Measurements from ENCODE around the gene PYCR2.

DNA sequence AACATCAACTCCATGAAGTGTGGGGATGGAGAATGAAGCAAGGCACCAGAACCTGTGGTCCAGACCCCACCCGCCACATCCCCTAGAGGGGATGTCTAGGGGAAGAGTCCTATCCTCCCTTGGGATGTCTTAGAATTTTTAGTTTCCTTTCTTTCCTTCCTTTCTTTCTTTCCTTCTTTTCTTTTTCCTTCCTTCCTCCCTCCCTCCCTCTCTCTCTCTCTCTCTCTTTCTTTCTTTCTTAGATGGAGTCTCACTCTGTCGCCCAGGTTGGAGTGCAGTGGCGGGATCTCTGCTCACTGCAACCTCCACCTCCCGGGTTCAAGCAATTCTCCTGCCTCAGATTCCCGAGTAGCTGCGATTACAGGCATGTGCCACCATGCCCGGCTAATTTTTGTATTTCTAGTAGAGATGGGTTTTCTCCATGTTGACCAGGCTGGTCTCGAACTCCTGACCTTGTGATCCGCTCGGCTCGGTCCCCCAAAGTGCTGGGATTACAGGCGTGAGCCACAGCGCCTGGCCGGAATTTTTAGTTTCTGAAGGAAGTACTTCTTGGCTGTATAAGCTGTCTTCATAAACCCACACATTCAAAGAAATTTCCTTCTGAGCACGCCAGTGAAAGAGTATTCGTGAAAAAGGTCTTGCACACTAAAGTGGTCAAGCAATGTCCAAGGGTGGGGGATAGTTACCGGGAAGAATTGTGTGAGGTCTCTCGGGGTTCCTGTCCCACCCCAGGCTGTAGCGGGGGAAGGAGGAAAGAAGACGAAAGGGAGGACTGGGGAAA is 37.8 kb upstream of the PYCR2 start:
- TF ChIP-seq, protein P1, sequence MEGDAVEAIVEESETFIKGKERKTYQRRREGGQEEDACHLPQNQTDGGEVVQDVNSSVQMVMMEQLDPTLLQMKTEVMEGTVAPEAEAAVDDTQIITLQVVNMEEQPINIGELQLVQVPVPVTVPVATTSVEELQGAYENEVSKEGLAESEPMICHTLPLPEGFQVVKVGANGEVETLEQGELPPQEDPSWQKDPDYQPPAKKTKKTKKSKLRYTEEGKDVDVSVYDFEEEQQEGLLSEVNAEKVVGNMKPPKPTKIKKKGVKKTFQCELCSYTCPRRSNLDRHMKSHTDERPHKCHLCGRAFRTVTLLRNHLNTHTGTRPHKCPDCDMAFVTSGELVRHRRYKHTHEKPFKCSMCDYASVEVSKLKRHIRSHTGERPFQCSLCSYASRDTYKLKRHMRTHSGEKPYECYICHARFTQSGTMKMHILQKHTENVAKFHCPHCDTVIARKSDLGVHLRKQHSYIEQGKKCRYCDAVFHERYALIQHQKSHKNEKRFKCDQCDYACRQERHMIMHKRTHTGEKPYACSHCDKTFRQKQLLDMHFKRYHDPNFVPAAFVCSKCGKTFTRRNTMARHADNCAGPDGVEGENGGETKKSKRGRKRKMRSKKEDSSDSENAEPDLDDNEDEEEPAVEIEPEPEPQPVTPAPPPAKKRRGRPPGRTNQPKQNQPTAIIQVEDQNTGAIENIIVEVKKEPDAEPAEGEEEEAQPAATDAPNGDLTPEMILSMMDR (IDR thresholded peaks at IDR 0.05) = no peak
- no peak for TF ChIP-seq POLR2A (IDR thresholded peaks at IDR 0.05)
